ENCODE results near the gene RFX8. TPM values are rescaled to one million over a fixed set of nuclear protein-coding genes. Genes with fewer than 3 reads are reported as not detected.

Gene RFX8
- total and polyA plus RNA-seq, 2 of the 13 experiments (the other 11 are each of a cell fraction or from before 2014, with no cell fraction given): not detected

DNA sequence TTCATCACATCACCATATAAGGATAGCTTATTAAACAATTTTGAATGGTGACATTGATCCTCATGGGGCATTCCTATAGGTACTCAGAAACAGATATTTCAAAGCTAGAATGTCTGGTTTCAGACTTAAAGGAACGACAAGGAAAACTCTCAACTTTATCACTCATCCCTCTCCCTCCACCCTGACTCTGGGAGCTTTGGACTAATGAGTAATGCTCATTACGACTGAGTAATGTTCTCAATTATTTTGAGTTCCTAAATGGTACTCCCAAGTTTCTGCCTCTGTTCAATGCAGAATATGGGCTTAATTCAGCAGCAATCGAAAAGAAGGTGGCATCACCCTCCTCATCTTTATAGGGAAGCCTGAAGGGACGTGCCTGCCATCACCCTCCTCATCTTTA, 43.4 kb downstream of the RFX8 start:
- in situ Hi-C loops (cut with HindIII; ENCODE audit: extremely low pct_ligation_motif_present, low pct_unique_long_range_greater_than_20kb) (no loop called here), intact Hi-C loops (cut with micrococcal nuclease; ENCODE audit: unreplicated experiment) (no loop called here)
- no peak overlapping the region for H2AFZ ChIP-seq (ENCODE audit: low read length)
- H3K4me1 ChIP-seq (ENCODE audit: insufficient read depth, low read length): 0 out of 2 replicates have a peak, but pooled peaks cover 8% of the 10 kb centered on the region
- H3K27ac ChIP-seq (ENCODE audit: extremely low read length, insufficient read depth, low read length): no peak overlapping the region
- no peak overlapping the region for H3K4me2 ChIP-seq (ENCODE audit: low read depth, low read length)
- H4K20me1 ChIP-seq (ENCODE audit: insufficient read depth, low read length): no peaks in the 10 kb centered on the region
- H3K4me3 ChIP-seq (replicated peaks in 1 of 3; ENCODE audit: insufficient read depth in 1 of 3, low read depth in 2 of 3, low read length in 3 of 3): no peak overlapping the region
- FAIRE-seq (no peak), DNase-seq (ENCODE audit: low spot score) (no peak), ATAC-seq (no peak)
- ChIA-PET POLR2A (no interaction called here), CTCF (ENCODE audit: low intra/inter-chr PET ratio, low total read pairs) (no interaction called here)
- no peaks in the 10 kb centered on the region for H3K79me2 ChIP-seq (ENCODE audit: insufficient read depth, low read length)
- H3K9ac ChIP-seq (ENCODE audit: insufficient read depth, low read depth, low read length): no peak overlapping the region
- 12% methylated on average over 4 of the region's 4 CpGs for WGBS (ENCODE audit: low lambda C conversion rate)
- no peaks in the 10 kb centered on the region for H3K36me3 ChIP-seq (replicated peaks in 1 of 2; ENCODE audit: control insufficient read depth in 1 of 2, insufficient read depth in 2 of 2, low read length in 2 of 2)
- no peak for TF ChIP-seq GFI1 (CRISPR knock-in tag; IDR thresholded peaks at IDR 0.05; ENCODE audit: borderline replicate concordance)
- TF ChIP-seq EP300 (IDR thresholded peaks at IDR 0.05; ENCODE audit: low read depth in 2 of 2, low read length in 2 of 2): no peak
- no peak for TF ChIP-seq EP300 (CRISPR knock-in tag; IDR thresholded peaks at IDR 0.05; ENCODE audit: borderline replicate concordance)
- TF ChIP-seq SIX4 (CRISPR knock-in tag; IDR thresholded peaks at IDR 0.05): no peak
- no peak for TF ChIP-seq RAD21 (CRISPR knock-in tag; IDR thresholded peaks at IDR 0.05)
- no peak for TF ChIP-seq MTF2 (CRISPR knock-in tag; IDR thresholded peaks at IDR 0.05; ENCODE audit: borderline replicate concordance)
- TF ChIP-seq EZH2 (conservative IDR thresholded peaks at IDR 0.05; ENCODE audit: low read depth, low read length): no peak
- TF ChIP-seq SALL1 (CRISPR knock-in tag; IDR thresholded peaks at IDR 0.05): no peak
- no peaks in the 10 kb centered on the region for H3K9me3 ChIP-seq (ENCODE audit: low read length)
- peaks cover 7 to 81% of the 10 kb centered on the region in 2 experiments for H3K27me3 ChIP-seq (ENCODE audit: control insufficient read depth in 1 of 2, insufficient read depth in 2 of 2, low read length in 2 of 2)
- no TSS peak for BruUV-seq (replicated peaks)

GRCh38 chr2:101430156-101430555, 44.8 kb downstream of the RFX8 start:
- H3K9me3 ChIP-seq (ENCODE audit: low read length): no peaks in the 10 kb centered on the region
- POLR2A ChIA-PET: no interaction called here
- 0 out of 2 replicates have a peak, but pooled peaks cover 8% of the 10 kb centered on the region for H3K4me1 ChIP-seq (ENCODE audit: insufficient read depth, low read length)
- H4K20me1 ChIP-seq (ENCODE audit: insufficient read depth, low read length): no peaks in the 10 kb centered on the region
- H3K4me3 ChIP-seq (replicated peaks in 1 of 3; ENCODE audit: insufficient read depth in 1 of 3, low read depth in 2 of 3, low read length in 3 of 3): no peak overlapping the region
- no peak overlapping the region for H2AFZ ChIP-seq (ENCODE audit: low read length)
- in situ Hi-C loops (cut with HindIII; ENCODE audit: extremely low pct_ligation_motif_present, low pct_unique_long_range_greater_than_20kb): no loop called here
- intact Hi-C loops (cut with micrococcal nuclease; ENCODE audit: unreplicated experiment): no loop called here
- no peak overlapping the region for H3K4me2 ChIP-seq (ENCODE audit: low read depth, low read length)
- H3K27ac ChIP-seq (ENCODE audit: extremely low read length, insufficient read depth, low read length): no peak overlapping the region
- no peaks in the 10 kb centered on the region for H3K79me2 ChIP-seq (ENCODE audit: insufficient read depth, low read length)
- no peak overlapping the region for H3K9ac ChIP-seq (ENCODE audit: insufficient read depth, low read depth, low read length)
- FAIRE-seq (no peak), DNase-seq (ENCODE audit: low spot score) (no peak), ATAC-seq (no peak)
- WGBS (ENCODE audit: low lambda C conversion rate): 86% methylated on average over 2 of the region's 2 CpGs
- CTCF ChIA-PET (ENCODE audit: low intra/inter-chr PET ratio, low total read pairs): no interaction called here
- H3K36me3 ChIP-seq (replicated peaks in 1 of 2; ENCODE audit: control insufficient read depth in 1 of 2, insufficient read depth in 2 of 2, low read length in 2 of 2): no peaks in the 10 kb centered on the region
- no TSS peak for BruUV-seq (replicated peaks)
- peaks cover 7 to 74% of the 10 kb centered on the region in 2 experiments for H3K27me3 ChIP-seq (ENCODE audit: control insufficient read depth in 1 of 2, insufficient read depth in 2 of 2, low read length in 2 of 2)
- TF ChIP-seq ISL2 (CRISPR knock-in tag; IDR thresholded peaks at IDR 0.05) (no peak), TFAP4 (IDR thresholded peaks at IDR 0.05; ENCODE audit: borderline replicate concordance, low read depth) (no peak), STAT6 (CRISPR knock-in tag; IDR thresholded peaks at IDR 0.05; ENCODE audit: borderline replicate concordance) (no peak), HMGA1 (CRISPR knock-in tag; conservative IDR thresholded peaks at IDR 0.05) (no peak), ZNF333 (CRISPR knock-in tag; IDR thresholded peaks at IDR 0.05; ENCODE audit: borderline replicate concordance) (no peak), HNF4A (CRISPR knock-in tag; IDR thresholded peaks at IDR 0.05) (no peak)
- TF ChIP-seq, protein P1, sequence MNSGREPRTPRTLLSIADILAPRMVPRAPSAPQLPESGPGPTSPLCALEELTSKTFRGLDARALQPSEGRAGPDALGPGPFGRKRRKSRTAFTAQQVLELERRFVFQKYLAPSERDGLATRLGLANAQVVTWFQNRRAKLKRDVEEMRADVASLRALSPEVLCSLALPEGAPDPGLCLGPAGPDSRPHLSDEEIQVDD (CRISPR knock-in tag; IDR thresholded peaks at IDR 0.05; ENCODE audit: borderline replicate concordance): no peak
